Pericardium fibroblast (primary cell): ENCODE results near the gene ZNF12. TPM values are rescaled to one million over a fixed set of nuclear protein-coding genes. Genes with fewer than 3 reads are reported as not detected.

ENCODE experiments used
- total RNA-seq: library from RNA; depleted of rRNA; stranded (reverse); fragments of >200 nt; gene quantifications from 2 replicates; pipeline ENCODE4 v1.2.3, GENCODE V29; 2015

The ZNF12 gene
- total RNA-seq = 14.1 and 15.3 TPM in 2 replicates

GRCh38 chr7:6706666-6707407 is at the start of gene ZNF12:
Gene ZNF12, minus strand, starts transcription at chr7:6706947. Its CDS starts 1,774 bp downstream, at chr7:6705173.

GRCh38 chr7:6753964-6754363 is 47.2 kb upstream of the ZNF12 start, which contains the start of gene RSPH10B2:
Gene RSPH10B2, plus strand, starts transcription at chr7:6754103. Its CDS starts 3,575 bp downstream, at chr7:6757678.

Other genes starting within 250 kb of the ZNF12 start
- 167 and 248 TPM in 2 replicates for gene KDELR2, start 222.8 kb downstream of the ZNF12 start, total RNA-seq
- 0.09 TPM in 1 of 2 replicates, not detected in the other for gene GRID2IP, start 155.5 kb downstream of the ZNF12 start, total RNA-seq
- gene ZDHHC4, start 129.5 kb downstream of the ZNF12 start, total RNA-seq = 65.7 and 79.8 TPM in 2 replicates
- gene INTS15, start 116.9 kb downstream of the ZNF12 start, total RNA-seq = 24.2 and 24.9 TPM in 2 replicates
- gene ZNF853, start 91.3 kb downstream of the ZNF12 start, total RNA-seq = 2.9 and 3.3 TPM in 2 replicates
- gene ZNF316, start 69.6 kb downstream of the ZNF12 start, total RNA-seq = 10.1 and 16.7 TPM in 2 replicates
- gene RSPH10B2, start 47.2 kb upstream of the ZNF12 start, total RNA-seq = not detected in 2 replicates
- gene CCZ1B, start 119.3 kb upstream of the ZNF12 start, total RNA-seq = 16.7 and 29.2 TPM in 2 replicates